ENCODE results near the gene GATA3.

DNA sequence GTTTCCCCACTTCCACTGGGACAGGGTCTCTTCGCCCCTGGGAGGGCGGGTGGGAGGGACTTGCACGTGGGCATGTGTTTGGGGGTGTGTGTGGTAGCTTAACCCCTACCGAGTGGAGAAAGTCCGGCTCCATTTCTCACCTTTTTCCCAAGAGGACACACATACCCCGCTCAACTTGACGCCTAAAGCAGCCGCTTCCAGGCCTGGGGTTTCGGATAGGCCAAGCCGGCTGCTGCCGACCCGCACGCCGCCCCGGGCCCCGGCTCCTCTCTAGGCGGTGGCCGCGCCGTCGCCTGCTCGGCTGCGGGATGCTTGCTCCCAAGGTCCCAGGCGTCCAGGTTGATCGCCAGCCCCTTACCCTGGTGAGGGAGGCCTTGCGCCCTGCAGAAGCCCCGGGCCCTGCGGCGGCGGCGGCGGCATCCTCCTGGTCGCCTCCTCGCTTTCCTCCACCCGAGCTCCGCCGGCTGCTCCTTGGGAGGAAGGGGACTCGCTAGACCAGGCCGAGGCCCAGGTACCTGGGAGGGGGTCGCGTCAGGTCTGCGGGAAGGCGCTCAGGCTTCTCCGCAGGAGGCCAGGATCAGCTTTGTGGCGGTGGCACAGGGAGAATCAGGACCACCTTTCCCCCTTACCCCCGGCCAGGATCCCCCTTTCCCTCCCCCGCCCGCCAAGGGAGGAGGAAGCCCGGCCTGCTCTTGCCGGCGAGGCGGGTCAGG lies 3.2 kb upstream of the GATA3 start:
- TF ChIP-seq, protein P1, sequence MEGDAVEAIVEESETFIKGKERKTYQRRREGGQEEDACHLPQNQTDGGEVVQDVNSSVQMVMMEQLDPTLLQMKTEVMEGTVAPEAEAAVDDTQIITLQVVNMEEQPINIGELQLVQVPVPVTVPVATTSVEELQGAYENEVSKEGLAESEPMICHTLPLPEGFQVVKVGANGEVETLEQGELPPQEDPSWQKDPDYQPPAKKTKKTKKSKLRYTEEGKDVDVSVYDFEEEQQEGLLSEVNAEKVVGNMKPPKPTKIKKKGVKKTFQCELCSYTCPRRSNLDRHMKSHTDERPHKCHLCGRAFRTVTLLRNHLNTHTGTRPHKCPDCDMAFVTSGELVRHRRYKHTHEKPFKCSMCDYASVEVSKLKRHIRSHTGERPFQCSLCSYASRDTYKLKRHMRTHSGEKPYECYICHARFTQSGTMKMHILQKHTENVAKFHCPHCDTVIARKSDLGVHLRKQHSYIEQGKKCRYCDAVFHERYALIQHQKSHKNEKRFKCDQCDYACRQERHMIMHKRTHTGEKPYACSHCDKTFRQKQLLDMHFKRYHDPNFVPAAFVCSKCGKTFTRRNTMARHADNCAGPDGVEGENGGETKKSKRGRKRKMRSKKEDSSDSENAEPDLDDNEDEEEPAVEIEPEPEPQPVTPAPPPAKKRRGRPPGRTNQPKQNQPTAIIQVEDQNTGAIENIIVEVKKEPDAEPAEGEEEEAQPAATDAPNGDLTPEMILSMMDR (IDR thresholded peaks at IDR 0.05), result no peak
- TF ChIP-seq POLR2A (IDR thresholded peaks at IDR 0.05), result no peak
